Ovary (tissue), 7 donors: ENCODE results near the gene MSL3B.

ENCODE experiments used
- DNase-seq, 5 donors: peaks; one replicate each; pipeline ENCODE4 v3.0.0-alpha.2; 2019 to 2020
- H3K27ac ChIP-seq, 2 donors: fragments of 200-600 bp; one replicate each; pipeline versions ENCODE4 v1.5.1 to v1.8.0; 2019 to 2022
- H3K27me3 ChIP-seq: fragments of 200-600 bp; one replicate; pipeline ENCODE4 v1.8.0; 2022
- H3K36me3 ChIP-seq: fragments of 200-600 bp; sonication (generic); one replicate; pipeline ENCODE4 v1.5.1; 2019
- H3K4me1 ChIP-seq: one replicate; pipeline ENCODE4 v1.8.1; 2013; ENCODE audit warnings: mild to moderate bottlenecking, moderate library complexity; ENCODE audit not compliant: insufficient read depth
- H3K4me3 ChIP-seq: fragments of 200-600 bp; sonication (generic); one replicate; pipeline ENCODE4 v1.5.1; 2017
- H3K9me3 ChIP-seq, 2 donors: fragments of 200-600 bp in 1 of 2; sonication (generic) in 1 of 2; one replicate each; pipeline versions ENCODE4 v1.5.1 to v1.8.1; 2013 to 2019; ENCODE audit warnings: mild to moderate bottlenecking in 1 of 2, moderate library complexity in 1 of 2
- EP300 ChIP-seq: sonication (generic); formaldehyde crosslinking; IDR thresholded peaks from one replicate; pipeline ENCODE4 v1.6.1; 2017; ENCODE audit warnings: antibody characterized with exemption
- POLR2A ChIP-seq: fragments of 450-650 bp; IDR thresholded peaks from one replicate; pipeline ENCODE4 v1.6.1; 2017; ENCODE audit warnings: antibody characterized with exemption, mild to moderate bottlenecking, moderate library complexity
- WGBS, 3 donors: extraction: QIAGEN DNeasy Blood & Tissue Kit in 1 of 3; methylation state at CpG; one replicate each; pipeline versions ENCODE4 v1.1.5 to v1.1.7; 2013 to 2017; 5-methylcytosine and 5-hydroxymethylcytosine counted together
- intact Hi-C, 4 donors: fragments of 100-400 bp; cut with DNase I; formaldehyde crosslinking; loops; one replicate each; pipeline versions ENCODE4 v1.11.0 to v1.15.1; 2022 to 2023
- TF ChIP-seq, protein P1 (sequence below), 3 donors: fragments of 450-650 bp in 2 of 3; fragments of 200-600 bp in 1 of 3; IDR thresholded peaks; one replicate each; pipeline versions ENCODE4 v1.5.1 to v1.8.0; 2016 to 2022; ENCODE audit warnings: antibody characterized with exemption in 3 of 3, mild to moderate bottlenecking in 1 of 3
- donor health status: DM: no; HTN: no; CAD: no; lungs with moderate emphysema.
- donor health status: DM: no; HTN: no; CAD: no.
- donor health status: Bipolar disorder and iron deficiency.
- donor health status: DM: no; HTN: no; CAD: no.
- donor health status: DM: yes; HTN: yes; CAD: no.

MSL3B gene

DNA sequence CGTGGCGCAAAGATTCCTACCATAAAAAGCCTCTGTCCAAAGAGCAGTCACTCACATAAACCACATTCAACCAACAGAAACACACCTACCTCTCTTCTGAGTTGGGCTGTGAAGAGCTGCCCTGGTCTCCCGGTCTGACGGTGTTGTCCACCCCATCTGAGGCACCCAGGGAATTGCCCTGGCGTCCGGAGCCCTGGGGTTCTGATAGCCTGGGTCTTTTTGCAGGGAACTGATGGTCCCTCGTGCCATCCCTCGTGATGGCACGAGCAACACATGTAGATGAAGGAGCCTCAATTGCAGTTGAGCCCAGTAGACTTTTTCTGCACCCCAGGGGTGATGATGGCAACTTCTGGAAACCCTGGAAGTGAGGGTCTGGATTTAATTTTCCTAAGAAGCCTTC lies 27.7 kb downstream of the MSL3B start:
- WGBS, 3 donors = 95 to 96% (median 95%) methylated on average over 9 of the region's 9 CpGs
- TF ChIP-seq POLR2A = no peak
- TF ChIP-seq EP300 = no peak
- TF ChIP-seq, protein P1, sequence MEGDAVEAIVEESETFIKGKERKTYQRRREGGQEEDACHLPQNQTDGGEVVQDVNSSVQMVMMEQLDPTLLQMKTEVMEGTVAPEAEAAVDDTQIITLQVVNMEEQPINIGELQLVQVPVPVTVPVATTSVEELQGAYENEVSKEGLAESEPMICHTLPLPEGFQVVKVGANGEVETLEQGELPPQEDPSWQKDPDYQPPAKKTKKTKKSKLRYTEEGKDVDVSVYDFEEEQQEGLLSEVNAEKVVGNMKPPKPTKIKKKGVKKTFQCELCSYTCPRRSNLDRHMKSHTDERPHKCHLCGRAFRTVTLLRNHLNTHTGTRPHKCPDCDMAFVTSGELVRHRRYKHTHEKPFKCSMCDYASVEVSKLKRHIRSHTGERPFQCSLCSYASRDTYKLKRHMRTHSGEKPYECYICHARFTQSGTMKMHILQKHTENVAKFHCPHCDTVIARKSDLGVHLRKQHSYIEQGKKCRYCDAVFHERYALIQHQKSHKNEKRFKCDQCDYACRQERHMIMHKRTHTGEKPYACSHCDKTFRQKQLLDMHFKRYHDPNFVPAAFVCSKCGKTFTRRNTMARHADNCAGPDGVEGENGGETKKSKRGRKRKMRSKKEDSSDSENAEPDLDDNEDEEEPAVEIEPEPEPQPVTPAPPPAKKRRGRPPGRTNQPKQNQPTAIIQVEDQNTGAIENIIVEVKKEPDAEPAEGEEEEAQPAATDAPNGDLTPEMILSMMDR (IDR thresholded peaks at IDR 0.05) = no peak
- H3K4me3 ChIP-seq = no peak overlapping the region
- H3K27me3 ChIP-seq = no peaks in the 10 kb centered on the region
- no peaks in the 10 kb centered on the region for H3K9me3 ChIP-seq
- DNase-seq = no peak
- H3K4me1 ChIP-seq = no peaks in the 10 kb centered on the region
- no peak overlapping the region for H3K27ac ChIP-seq
- intact Hi-C loops = no loop called here
- H3K36me3 ChIP-seq = no peaks in the 10 kb centered on the region

DNA sequence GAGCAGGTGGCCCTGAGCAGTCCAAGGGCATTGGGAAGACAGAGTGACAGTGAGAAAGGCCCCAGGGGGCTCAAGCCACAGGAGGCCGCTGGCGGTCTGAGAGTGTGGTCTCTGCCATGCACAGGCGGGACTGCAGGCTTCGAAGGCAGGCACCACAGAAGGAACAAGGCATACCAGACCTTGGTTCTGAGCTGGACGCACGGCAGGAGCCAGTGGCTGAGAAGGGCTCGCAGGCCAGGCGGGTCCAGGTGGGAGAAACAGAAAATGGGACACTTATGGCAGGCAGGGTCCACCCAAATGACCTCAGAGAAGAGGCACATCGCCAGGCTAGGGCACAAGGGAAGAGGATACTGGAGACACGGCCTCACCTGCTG lies 28.8 kb downstream of the MSL3B start:
- DNase-seq = no peak
- no peaks in the 10 kb centered on the region for H3K4me1 ChIP-seq
- WGBS, 3 donors = 91 to 99% (median 97%) methylated on average over 10 of the region's 10 CpGs
- no peaks in the 10 kb centered on the region for H3K9me3 ChIP-seq
- TF ChIP-seq POLR2A (no peak), EP300 (no peak)
- TF ChIP-seq, protein P1 (IDR thresholded peaks at IDR 0.05) = no peak
- no peaks in the 10 kb centered on the region for H3K27me3 ChIP-seq
- intact Hi-C loops = no loop called here
- no peak overlapping the region for H3K4me3 ChIP-seq
- H3K27ac ChIP-seq = no peak overlapping the region
- H3K36me3 ChIP-seq = no peaks in the 10 kb centered on the region

DNA sequence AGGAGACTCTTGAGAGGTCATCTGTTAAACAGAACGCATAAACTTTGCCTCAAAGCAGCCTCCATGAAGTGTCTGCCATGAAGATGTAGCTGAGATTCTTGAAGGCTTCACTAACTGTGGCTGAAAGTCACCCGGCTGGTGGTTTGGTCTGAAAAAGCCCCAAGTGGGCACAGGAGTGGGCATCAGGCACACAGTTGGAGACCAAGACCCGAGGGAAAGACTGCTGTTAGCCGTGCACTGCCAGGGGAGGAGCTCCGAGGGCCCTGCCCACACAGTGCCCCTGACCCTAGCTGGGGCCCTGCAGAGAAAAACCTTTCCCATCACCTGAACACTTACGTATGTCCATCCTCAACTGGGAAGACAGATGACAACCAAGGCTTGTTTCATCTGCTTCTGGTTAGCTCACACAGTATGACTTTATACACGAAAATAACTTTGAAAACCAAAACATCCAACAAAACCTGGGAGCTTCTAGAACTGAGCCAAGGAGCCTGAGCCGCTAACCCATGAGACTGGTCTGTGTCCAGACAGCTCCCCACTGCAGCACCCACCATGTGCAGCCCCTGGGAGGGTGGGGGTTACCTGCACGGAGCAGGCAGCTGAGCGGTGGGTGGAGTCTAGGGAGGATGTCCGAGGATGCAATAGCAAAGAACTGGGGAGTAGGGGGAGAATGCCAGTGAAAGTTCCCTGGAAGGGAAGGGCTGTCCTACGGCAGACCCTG lies 29.3 kb downstream of the MSL3B start:
- H3K4me3 ChIP-seq = no peak overlapping the region
- intact Hi-C loops = no loop called here
- TF ChIP-seq, protein P1 (IDR thresholded peaks at IDR 0.05) = no peak
- TF ChIP-seq POLR2A (no peak), EP300 (no peak)
- H3K27ac ChIP-seq = no peak overlapping the region
- no peaks in the 10 kb centered on the region for H3K27me3 ChIP-seq
- no peaks in the 10 kb centered on the region for H3K36me3 ChIP-seq
- H3K4me1 ChIP-seq = no peaks in the 10 kb centered on the region
- 78 to 81% (median 80%) methylated on average over 12 of the region's 12 CpGs for WGBS, 3 donors
- DNase-seq = no peak
- H3K9me3 ChIP-seq = no peaks in the 10 kb centered on the region

DNA sequence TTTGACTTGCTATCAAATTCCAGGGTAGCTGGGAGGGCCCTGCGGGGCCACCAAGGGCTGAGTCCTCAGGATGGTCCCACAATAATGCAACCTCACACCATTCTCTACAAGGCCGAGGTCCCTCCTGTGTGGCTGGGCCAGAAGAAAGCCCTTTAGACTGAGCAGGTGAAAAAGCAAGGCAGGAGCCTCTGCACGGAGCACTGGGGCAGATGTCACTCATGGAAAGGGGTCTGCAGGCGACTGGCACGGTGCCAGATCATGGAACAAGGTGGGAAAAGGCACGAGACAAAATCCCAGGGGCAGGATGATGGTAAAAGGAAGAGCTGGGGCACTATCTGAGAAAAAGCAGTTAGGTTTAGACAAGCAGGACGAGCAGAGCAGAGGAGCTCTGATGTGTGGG lies 29.9 kb downstream of the MSL3B start:
- no peaks in the 10 kb centered on the region for H3K27me3 ChIP-seq
- no peak overlapping the region for H3K27ac ChIP-seq
- no peaks in the 10 kb centered on the region for H3K4me1 ChIP-seq
- 61 to 88% (median 73%) methylated on average over 7 of the region's 7 CpGs for whole genome bisulfite sequencing, 3 donors
- no peak overlapping the region for H3K4me3 ChIP-seq
- no peaks in the 10 kb centered on the region for H3K36me3 ChIP-seq
- DNase-seq = no peak
- intact Hi-C loops = no loop called here
- TF ChIP-seq, protein P1 (IDR thresholded peaks at IDR 0.05) = no peak
- TF ChIP-seq EP300 = no peak
- TF ChIP-seq POLR2A = no peak
- H3K9me3 ChIP-seq = no peaks in the 10 kb centered on the region
